ENCODE measurements around the gene FOXP4. TPM values are rescaled to one million over a fixed set of nuclear protein-coding genes. Genes with fewer than 3 reads are reported as not detected.
A peak's percentile ranks its signal among the peaks of the same experiment; 100 is the strongest.

The FOXP4 gene
- total RNA-seq, 2 experiments from 2014 or later = 6.3 to 26.3 TPM

DNA sequence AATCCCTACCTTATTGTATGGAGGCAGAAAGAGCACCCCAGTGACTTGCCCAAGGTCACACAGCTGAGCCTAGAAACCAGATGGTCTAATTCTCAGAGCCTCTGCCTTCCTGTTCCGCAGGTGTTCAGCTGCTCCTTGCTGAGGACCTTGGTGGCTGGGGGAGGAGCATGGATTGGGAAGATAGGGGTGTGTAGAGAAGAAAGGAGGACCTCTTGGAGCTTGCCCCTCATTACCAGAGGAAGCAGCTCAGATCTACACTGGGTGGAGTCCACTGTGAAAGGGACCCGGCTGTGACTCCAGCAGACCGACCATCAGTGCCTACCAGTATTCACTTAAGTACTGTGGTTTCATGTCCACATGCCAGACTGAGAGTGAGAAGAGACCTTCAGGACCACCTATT lies 15.2 kb downstream of the FOXP4 start:
- ChIA-PET CTCF (ENCODE audit: unreplicated experiment) (no interaction called here), POLR2A (no interaction called here)
- Histone ChIP-seq H3K27ac (ENCODE audit: low read depth, low read length, poor library complexity, severe bottlenecking) (peak overlapping the region; percentile 17), H3K36me3 (ENCODE audit: insufficient read depth, low read length) (peaks cover 9% of the 10 kb centered on the region), H3K9me2 (ENCODE audit: insufficient read depth, low read length) (no peaks in the 10 kb centered on the region), H3K4me3 (ENCODE audit: low read depth, low read length, poor library complexity, severe bottlenecking) (no peak overlapping the region), H3K79me2 (ENCODE audit: insufficient read depth, low read depth, low read length) (no peaks in the 10 kb centered on the region), H3K4me2 (ENCODE audit: low read length) (peak overlapping the region; percentile 27), H2AFZ (ENCODE audit: low read length) (no peak overlapping the region), H3K4me1 (ENCODE audit: insufficient read depth, low read length, poor library complexity, severe bottlenecking) (peaks cover 28% of the 10 kb centered on the region), H4K20me1 (ENCODE audit: insufficient read depth, low read length) (no peaks in the 10 kb centered on the region; the same call in 1 of the 2 replicates), H3K9me3 (ENCODE audit: low read length) (no peaks in the 10 kb centered on the region)
- intact Hi-C loops (cut with micrococcal nuclease; ENCODE audit: unreplicated experiment) = no loop called here
- TF ChIP-seq EZH2phosphoT487 (IDR thresholded peaks at IDR 0.05; ENCODE audit: borderline replicate concordance, low read depth, low read length) = no peak
- TF ChIP-seq, protein P1, sequence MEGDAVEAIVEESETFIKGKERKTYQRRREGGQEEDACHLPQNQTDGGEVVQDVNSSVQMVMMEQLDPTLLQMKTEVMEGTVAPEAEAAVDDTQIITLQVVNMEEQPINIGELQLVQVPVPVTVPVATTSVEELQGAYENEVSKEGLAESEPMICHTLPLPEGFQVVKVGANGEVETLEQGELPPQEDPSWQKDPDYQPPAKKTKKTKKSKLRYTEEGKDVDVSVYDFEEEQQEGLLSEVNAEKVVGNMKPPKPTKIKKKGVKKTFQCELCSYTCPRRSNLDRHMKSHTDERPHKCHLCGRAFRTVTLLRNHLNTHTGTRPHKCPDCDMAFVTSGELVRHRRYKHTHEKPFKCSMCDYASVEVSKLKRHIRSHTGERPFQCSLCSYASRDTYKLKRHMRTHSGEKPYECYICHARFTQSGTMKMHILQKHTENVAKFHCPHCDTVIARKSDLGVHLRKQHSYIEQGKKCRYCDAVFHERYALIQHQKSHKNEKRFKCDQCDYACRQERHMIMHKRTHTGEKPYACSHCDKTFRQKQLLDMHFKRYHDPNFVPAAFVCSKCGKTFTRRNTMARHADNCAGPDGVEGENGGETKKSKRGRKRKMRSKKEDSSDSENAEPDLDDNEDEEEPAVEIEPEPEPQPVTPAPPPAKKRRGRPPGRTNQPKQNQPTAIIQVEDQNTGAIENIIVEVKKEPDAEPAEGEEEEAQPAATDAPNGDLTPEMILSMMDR (conservative IDR thresholded peaks at IDR 0.05; ENCODE audit: low read length) = no peak
- no TSS peak for BruUV-seq (replicated peaks)
- peak; percentile 33 for DNase-seq (ENCODE audit: low spot score)

DNA sequence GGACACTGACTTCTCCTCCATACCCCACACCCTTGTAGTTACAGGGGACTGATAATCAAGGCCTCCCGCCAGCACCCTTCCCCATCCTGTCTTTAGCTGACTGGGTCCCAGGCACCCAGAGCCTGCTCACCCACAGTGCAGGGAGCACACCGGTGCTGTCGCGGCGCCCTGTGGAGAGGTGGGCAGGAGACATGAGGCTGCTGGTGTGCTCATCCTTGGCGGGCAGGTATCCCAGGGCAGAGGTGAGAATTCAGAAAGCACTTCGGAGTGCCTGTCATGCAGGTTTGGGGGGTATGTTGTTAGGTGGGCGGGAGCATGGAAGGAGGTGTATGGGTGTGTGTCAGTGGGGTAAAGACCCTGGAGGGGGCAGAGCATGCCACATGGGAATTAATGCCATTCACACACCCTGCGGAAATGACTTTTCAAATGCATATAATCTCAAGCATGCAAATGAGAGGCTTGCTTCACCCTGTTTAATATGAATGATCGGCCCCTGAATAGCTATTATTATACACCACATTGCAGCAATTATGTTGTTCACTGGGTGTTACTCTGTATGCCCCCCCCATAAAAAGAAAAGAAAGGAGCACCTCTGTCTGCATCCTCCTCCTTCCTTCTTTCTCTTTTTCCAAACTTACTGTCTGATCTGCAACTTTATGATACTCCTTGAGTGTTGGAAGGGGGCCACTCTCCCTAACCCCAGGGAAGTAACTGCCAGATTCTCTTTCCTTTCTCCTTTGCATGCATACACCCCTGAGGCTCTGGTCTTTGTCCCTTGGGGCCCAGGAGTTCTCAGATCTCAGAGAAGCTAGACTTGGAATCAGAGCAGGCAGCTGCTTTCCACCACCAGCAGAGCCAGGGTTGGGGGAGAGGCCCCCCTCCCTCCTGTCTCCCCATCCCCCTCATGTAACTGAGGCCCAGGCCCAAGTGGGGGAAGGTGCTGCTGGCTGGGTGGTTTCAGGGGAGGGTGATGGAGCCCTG lies 16.0 kb downstream of the FOXP4 start:
- H3K36me3 ChIP-seq (ENCODE audit: insufficient read depth, low read length) = peaks cover 17% of the 10 kb centered on the region
- peak; percentile 13 for DNase-seq (ENCODE audit: low spot score)
- H2AFZ ChIP-seq (ENCODE audit: low read length) = no peak overlapping the region
- ChIA-PET CTCF (ENCODE audit: unreplicated experiment) (no interaction called here), POLR2A (interaction anchor here (0.6 kb wide), 1 partner anchor 141 kb away, joined by 4 read pairs; no protein-coding TSS in a partner anchor)
- H3K4me3 ChIP-seq (ENCODE audit: low read depth, low read length, poor library complexity, severe bottlenecking) = no peak overlapping the region
- H3K4me2 ChIP-seq (ENCODE audit: low read length) = peak overlapping the region; percentile 27; the same call in 1 of the 2 replicates
- peak overlapping the region; percentile 17 for H3K27ac ChIP-seq (ENCODE audit: low read depth, low read length, poor library complexity, severe bottlenecking)
- BruUV-seq (replicated peaks) = no TSS peak
- intact Hi-C loops (cut with micrococcal nuclease; ENCODE audit: unreplicated experiment) = no loop called here
- TF ChIP-seq, protein P1 (conservative IDR thresholded peaks at IDR 0.05; ENCODE audit: low read length) = no peak
- TF ChIP-seq EZH2phosphoT487 (IDR thresholded peaks at IDR 0.05; ENCODE audit: borderline replicate concordance, low read depth, low read length) = no peak
- no peaks in the 10 kb centered on the region for H3K9me3 ChIP-seq (ENCODE audit: low read length)
- H4K20me1 ChIP-seq (ENCODE audit: insufficient read depth, low read length) = no peaks in the 10 kb centered on the region; the same call in 1 of the 2 replicates
- no peaks in the 10 kb centered on the region for H3K9me2 ChIP-seq (ENCODE audit: insufficient read depth, low read length)
- peaks cover 28% of the 10 kb centered on the region for H3K4me1 ChIP-seq (ENCODE audit: insufficient read depth, low read length, poor library complexity, severe bottlenecking)
- no peaks in the 10 kb centered on the region for H3K79me2 ChIP-seq (ENCODE audit: insufficient read depth, low read depth, low read length)

All from OCI-LY7 (cell line).